Fibroblast of pulmonary artery (primary cell): Measurements from ENCODE around the gene HOXD11.

Experiments
- DNase-seq: peaks from one replicate; pipeline ENCODE4 v3.0.0-alpha.2; 2010; ENCODE audit warnings: low read depth
- H3K4me3 ChIP-seq: replicated peaks from 2 replicates; pipeline ENCODE4 v1.5.1; 2011; ENCODE audit warnings: low read depth, mild to moderate bottlenecking, control low read depth, low read length, moderate library complexity
- TF ChIP-seq, protein P1 (sequence below): IDR thresholded peaks from 2 replicates; pipeline ENCODE4 v1.5.1; 2011; ENCODE audit warnings: mild to moderate bottlenecking, control low read depth, low read length, inconsistent platforms; ENCODE audit errors: missing control alignments

HOXD11 gene

DNA sequence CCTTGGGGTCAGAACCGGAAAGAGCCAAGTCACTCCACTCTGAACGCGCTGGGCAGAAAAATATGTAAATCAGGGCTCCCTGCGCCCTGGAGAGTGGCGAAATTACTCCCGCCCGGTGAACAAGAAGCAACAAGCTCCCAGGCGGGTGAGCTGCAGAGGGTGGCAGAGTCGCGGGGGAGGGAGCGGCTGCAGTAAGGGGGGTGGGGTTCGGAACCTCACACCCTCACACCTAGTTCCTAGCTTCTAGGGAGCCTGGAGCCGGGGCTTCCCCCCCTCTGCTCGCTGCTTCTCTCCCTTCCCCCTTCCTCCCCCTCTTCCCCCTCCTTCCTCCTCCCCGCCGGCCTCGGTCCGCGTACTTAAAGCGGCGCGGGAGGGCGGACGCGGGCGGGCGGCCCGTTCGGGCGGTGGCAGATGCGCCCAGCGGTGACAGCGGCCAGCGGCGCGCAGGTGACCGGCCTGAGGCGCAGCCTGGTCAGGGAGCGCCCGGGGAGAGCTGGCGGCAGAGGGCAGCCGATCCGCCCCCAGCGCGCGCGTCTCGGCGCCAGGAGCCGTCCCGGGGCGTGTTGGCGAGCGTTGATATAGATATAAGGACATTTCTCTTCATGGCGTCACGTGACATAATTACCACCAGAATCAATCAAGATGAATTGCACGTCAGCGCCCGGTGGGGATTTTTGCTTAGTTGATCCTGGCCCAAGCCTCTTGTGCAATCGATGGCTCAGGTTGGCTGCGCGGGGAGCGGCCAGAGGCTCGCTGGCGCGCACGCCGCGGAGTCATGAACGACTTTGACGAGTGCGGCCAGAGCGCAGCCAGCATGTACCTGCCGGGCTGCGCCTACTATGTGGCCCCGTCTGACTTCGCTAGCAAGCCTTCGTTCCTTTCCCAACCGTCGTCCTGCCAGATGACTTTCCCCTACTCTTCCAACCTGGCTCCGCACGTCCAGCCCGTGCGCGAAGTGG is at the start of gene HOXD11:
HOXD11 (plus strand) TSS at position 700 of the 959 bp plus-strand sequence; CDS start at position 776, 76 bp downstream.
- peak; percentile 23 for DNase-seq

DNA sequence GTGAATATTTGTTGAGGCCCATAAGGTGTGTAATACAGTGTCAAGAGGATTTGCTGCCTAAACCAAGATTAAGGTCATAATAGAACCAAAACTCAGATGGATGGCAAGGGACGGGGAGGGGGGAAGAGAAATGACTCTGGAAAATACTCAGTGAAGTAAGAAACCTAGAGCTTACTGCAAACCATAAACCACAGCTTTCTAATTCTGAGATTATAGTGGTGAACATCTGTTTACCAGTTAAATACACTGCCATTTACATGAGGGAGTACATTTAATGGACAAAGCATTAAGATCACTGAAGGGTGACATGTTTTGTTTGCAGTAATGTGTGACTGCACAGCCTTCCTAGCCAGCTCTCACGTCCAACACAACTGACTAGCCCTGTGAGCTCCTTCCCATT is 43.1 kb upstream of the HOXD11 start:
- TF ChIP-seq, protein P1, sequence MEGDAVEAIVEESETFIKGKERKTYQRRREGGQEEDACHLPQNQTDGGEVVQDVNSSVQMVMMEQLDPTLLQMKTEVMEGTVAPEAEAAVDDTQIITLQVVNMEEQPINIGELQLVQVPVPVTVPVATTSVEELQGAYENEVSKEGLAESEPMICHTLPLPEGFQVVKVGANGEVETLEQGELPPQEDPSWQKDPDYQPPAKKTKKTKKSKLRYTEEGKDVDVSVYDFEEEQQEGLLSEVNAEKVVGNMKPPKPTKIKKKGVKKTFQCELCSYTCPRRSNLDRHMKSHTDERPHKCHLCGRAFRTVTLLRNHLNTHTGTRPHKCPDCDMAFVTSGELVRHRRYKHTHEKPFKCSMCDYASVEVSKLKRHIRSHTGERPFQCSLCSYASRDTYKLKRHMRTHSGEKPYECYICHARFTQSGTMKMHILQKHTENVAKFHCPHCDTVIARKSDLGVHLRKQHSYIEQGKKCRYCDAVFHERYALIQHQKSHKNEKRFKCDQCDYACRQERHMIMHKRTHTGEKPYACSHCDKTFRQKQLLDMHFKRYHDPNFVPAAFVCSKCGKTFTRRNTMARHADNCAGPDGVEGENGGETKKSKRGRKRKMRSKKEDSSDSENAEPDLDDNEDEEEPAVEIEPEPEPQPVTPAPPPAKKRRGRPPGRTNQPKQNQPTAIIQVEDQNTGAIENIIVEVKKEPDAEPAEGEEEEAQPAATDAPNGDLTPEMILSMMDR: no peak
- no peak for DNase-seq
- H3K4me3 ChIP-seq: no peak overlapping the region

More for the DNA sequence above, at the start of gene HOXD11:
- H3K4me3 ChIP-seq: no peak within 1 kb of the TSS
- TF ChIP-seq, protein P1: no peak

DNA sequence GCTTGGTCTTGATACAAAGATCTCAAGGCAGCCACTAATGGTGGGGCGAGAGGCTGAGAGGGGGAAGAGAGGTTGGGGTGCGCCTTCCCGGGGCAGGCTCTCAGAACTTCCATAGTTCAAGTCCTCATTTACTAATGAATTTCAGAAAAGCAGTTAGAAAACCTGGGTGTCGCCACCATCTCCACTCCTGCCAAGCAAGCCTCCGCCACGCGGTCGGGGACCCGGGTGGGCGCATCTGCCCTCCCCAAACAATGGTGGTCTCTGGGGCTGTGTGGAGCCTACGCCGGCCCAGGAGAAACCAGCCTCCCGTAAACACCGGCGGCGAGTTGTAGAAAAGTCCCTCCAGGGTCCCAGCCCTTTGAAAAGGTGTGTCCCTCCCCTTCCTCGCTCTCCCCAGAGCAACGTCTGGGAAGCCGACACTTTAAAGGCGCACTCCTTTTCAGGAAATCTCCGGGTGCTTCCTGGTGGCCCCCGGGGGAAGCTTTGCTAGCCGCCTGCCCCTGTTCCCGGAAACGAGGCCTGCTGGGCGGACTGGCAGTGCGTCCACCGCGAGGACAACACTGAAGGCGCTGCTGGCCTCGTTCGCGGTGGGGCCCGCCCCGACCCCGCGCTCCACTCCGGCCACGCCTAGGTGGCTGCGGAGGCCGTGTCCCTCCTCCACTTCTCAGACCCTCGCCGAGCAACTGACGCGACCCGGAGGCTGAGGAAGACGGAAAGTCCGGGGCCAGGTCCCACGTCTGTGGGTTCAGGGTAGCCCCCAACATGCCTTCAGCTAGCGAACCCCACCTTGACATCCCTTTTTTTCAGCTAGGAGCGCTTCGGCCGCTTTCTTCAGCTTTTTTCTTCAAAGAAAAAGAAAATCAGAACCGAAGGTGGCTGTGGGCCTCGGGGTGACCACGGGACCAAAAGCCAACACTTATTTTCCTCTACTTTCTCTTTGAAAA is 40.2 kb upstream of the HOXD11 start:
- DNase-seq: no peak
- TF ChIP-seq, protein P1: no peak
- H3K4me3 ChIP-seq: peak overlapping the region; percentile 10

DNA sequence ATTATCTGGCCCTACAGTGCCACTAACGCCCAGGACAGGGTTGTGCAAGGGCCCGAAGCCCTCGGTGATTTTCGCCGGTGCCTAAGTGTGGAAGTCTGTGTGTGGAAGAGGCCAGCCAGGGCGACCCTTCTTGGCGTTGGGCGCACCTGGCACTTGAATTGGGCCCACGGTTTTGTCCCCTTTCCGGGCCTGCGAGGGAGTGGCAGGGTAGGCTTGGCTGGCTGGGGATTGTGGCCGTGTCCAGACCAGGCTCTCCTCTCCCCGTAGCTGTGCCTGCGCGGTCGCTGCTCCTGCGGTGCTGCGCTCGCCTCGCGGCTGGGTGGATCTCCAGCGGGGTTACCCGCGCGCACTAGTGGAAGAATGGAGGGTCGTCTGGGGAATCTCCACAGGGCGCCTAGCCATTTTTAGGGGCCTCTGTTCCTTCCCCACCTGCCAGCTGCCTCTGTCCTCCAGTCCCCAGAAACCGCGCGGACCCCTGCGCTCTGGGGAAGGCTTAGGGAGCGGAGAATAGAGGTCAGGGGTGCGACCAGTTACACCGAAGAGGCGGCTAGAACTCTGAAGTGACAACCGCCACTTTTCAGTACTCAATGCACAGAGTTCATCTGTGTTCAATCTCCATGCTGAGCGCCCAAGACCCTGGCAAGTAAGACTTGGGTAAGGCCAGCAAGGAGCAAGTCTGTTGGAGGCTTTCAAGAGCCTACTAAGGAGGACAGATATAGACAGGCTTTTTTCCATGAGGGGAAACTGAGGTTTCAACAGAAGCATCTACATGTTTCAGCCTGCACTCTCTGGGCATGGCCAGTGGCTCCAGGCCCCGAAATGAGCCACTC is 39.3 kb upstream of the HOXD11 start:
- H3K4me3 ChIP-seq: no peak overlapping the region
- TF ChIP-seq, protein P1: no peak
- no peak for DNase-seq

DNA sequence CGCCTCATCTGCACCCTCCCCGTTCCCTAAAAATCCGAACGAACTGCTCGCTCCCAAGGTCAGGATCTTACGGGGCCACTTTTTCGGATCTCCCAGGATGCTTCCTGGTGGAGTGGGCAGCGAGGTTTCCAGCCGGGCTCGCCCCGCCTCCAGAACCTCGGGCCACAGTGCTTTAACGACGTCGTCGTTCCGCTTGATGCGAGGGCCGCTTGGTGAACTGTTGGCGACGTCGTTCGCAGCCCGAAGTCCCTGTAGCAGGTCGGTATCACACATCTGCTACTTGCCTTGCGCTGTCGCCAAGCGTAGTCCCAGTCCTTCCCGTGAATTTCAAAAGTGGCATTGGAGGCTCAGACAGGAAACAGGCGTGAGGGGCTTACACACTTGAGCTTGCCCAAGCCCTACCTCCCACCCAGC is 38.7 kb upstream of the HOXD11 start:
- H3K4me3 ChIP-seq: no peak overlapping the region
- DNase-seq: no peak
- TF ChIP-seq, protein P1: no peak
